Progenitor cell of endocrine pancreas (in vitro differentiated cells): ENCODE data around the gene SLC25A13. TPM values are rescaled to one million over a fixed set of nuclear protein-coding genes. Genes with fewer than 3 reads are reported as not detected.

Experiments used
- DNase-seq: peaks from one replicate; pipeline ENCODE4 v3.0.0; 2021; ENCODE audit warnings: low spot score; ENCODE audit not compliant: unreplicated experiment
- H3K27ac Mint-ChIP-seq: 2 replicates; pipeline ENCODE4 v1.8.0; 2021; ENCODE audit warnings: mild to moderate bottlenecking, moderate library complexity, mixed read lengths
- H3K27me3 Mint-ChIP-seq: 2 replicates; pipeline ENCODE4 v1.8.0; 2021; ENCODE audit warnings: mixed read lengths
- H3K36me3 Mint-ChIP-seq: 2 replicates; pipeline ENCODE4 v1.8.0; 2022; ENCODE audit warnings: mixed read lengths; ENCODE audit not compliant: insufficient read depth
- H3K4me1 Mint-ChIP-seq: 2 replicates; pipeline ENCODE4 v1.8.0; 2021; ENCODE audit warnings: low read depth, mixed read lengths
- H3K4me3 Mint-ChIP-seq: 2 replicates; pipeline ENCODE4 v1.8.0; 2021; ENCODE audit warnings: low read depth, mild to moderate bottlenecking, moderate library complexity, mixed read lengths
- H3K9me3 Mint-ChIP-seq: 2 replicates; pipeline ENCODE4 v1.8.0; 2021; ENCODE audit warnings: low read depth, mixed read lengths
- CTCF ChIP-seq: fragments of 200-600 bp; sonication (generic); IDR thresholded peaks from one replicate; pipeline ENCODE4 v1.5.0; 2021; ENCODE audit warnings: antibody characterized with exemption, mild to moderate bottlenecking; ENCODE audit not compliant: unreplicated experiment
- total RNA-seq: library from RNA; stranded (reverse); gene quantifications from 2 replicates; pipeline ENCODE4 v1.2.1, GENCODE V29; 2021

SLC25A13 gene
- total RNA-seq, 1 donor from 2014 or later: 54.0 TPM

- H3K4me1 Mint-ChIP-seq: no peaks in the 10 kb centered on the region
- H3K27ac Mint-ChIP-seq: no peak overlapping the region
- peaks cover 3% of the 10 kb centered on the region for H3K36me3 Mint-ChIP-seq
- H3K27me3 Mint-ChIP-seq: no peaks in the 10 kb centered on the region
- H3K4me3 Mint-ChIP-seq: no peak overlapping the region
- no peak for DNase-seq
- H3K9me3 Mint-ChIP-seq: peaks cover 9% of the 10 kb centered on the region
- no peak for TF ChIP-seq CTCF
Observed at GRCh38 chr7:96219378-96220130, 102.3 kb downstream of the SLC25A13 start.

DNA sequence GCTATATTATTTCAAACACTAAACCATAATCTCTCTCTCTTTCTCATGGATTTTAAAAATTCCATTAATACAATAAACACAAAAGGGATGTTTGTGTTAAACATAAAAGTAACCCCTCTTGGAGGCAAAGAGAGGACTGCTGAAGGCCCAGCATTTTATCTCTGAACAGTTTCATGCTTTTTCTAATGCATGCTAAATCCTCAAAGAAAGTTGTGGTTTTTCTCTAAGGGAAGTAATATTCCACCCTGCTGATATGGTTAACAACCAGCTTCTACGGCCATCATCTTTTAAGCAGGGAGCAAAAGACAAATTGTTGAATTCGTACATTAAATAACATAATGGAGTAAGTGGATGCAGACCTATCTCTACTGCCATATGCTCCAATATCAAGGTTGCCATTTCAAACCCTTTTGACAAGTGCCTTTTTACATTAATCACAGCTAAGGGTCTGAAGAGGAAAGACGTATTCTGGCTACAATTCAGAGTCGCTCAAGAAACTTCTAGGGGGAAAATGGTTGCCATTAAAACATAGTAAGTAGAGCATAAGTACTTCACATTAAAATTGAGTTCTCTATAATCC lies 103.1 kb downstream of the SLC25A13 start:
- no peak overlapping the region for H3K27ac Mint-ChIP-seq
- TF ChIP-seq CTCF: no peak
- H3K4me3 Mint-ChIP-seq: no peak overlapping the region
- no peaks in the 10 kb centered on the region for H3K27me3 Mint-ChIP-seq
- H3K36me3 Mint-ChIP-seq: peaks cover 3% of the 10 kb centered on the region
- no peaks in the 10 kb centered on the region for H3K4me1 Mint-ChIP-seq
- DNase-seq: no peak
- H3K9me3 Mint-ChIP-seq: peaks cover 9% of the 10 kb centered on the region

DNA sequence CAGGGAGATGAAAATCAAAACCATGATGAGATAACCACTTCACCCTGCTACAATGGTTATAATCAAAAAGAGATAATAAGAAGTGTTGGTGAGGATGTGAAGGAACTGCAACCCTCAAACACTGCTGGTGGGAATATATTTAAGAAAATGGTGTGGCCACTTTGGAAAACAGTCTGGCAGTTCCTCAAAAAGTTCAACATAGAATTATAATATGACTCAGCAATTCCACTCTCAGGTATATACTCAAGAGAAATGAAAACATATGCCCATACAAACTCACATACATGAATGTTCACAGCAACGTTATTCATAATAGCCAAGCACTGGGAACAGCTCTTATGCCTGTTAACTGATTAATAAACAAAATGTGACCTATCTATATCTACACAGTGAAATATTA lies 104.8 kb downstream of the SLC25A13 start:
- TF ChIP-seq CTCF: no peak
- no peaks in the 10 kb centered on the region for H3K27me3 Mint-ChIP-seq
- peaks cover 9% of the 10 kb centered on the region for H3K9me3 Mint-ChIP-seq
- peaks cover 1% of the 10 kb centered on the region for H3K4me1 Mint-ChIP-seq
- no peak overlapping the region for H3K27ac Mint-ChIP-seq
- H3K4me3 Mint-ChIP-seq: no peak overlapping the region
- peaks cover 3% of the 10 kb centered on the region for H3K36me3 Mint-ChIP-seq
- no peak for DNase-seq

DNA sequence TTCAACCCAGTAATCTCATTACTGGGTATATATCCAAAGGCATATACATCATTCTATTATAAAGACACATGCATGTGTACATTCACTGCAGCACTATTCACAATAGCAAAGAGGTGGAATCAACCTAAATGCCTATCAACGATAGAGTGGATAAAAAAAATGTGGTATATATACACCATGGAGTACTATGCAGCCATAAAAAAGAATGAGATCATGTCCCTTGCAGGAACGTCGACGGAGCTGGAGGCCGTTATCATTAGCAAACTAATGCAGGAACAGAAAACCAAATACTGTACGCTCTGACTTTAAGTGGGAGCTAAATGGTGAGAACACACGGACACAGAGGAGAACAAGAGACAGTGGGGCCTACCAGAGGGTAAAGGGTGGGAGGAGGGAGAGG lies 105.5 kb downstream of the SLC25A13 start:
- Mint-ChIP-seq H3K9me3 (peaks cover 9% of the 10 kb centered on the region), H3K36me3 (peaks cover 3% of the 10 kb centered on the region), H3K4me3 (no peak overlapping the region), H3K27me3 (no peaks in the 10 kb centered on the region), H3K27ac (no peak overlapping the region), H3K4me1 (peaks cover 7% of the 10 kb centered on the region)
- no peak for TF ChIP-seq CTCF
- DNase-seq: no peak

GRCh38 chr7:96212474-96212873 lies 109.4 kb downstream of the SLC25A13 start:
- no peak for DNase-seq
- Mint-ChIP-seq H3K36me3 (peaks cover 6% of the 10 kb centered on the region), H3K9me3 (peaks cover 9% of the 10 kb centered on the region), H3K4me3 (no peak overlapping the region), H3K4me1 (peaks cover 7% of the 10 kb centered on the region), H3K27ac (no peak overlapping the region), H3K27me3 (no peaks in the 10 kb centered on the region)
- no peak for TF ChIP-seq CTCF
